ENCODE results near the gene SLC26A8.

DNA sequence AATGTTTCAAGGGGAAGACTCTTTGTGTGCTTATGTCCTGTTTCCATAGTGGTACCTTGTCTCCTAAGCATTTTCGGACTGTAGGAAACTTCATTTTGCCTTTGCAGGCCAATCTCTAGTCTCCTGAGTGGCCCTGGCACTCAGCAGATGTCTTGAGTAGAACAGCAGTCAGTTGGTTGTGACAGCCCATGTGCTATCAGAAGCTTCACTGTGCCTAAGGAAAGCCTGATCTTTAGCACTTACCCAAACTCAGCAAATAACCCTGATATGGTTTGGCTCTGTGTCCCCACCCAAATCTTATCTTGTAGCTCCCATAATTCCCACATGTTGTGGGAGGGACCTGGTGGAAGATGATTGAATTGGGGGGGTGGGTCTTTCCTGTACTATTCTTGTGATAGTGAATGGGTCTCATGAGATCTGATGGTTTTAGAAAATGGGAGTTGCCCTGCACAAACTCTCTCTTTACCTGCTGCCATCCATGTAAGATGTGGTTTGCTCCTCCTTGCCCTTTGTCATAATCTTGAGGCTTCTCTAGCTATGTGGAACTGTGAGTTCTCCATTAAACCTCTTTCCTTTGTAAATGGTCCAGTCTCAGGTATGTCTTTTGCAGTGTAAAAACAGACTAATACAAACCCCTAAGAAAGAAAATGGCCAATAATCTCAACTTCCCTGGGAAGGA lies 87.6 kb downstream of the SLC26A8 start:
- TF ChIP-seq, protein P1, sequence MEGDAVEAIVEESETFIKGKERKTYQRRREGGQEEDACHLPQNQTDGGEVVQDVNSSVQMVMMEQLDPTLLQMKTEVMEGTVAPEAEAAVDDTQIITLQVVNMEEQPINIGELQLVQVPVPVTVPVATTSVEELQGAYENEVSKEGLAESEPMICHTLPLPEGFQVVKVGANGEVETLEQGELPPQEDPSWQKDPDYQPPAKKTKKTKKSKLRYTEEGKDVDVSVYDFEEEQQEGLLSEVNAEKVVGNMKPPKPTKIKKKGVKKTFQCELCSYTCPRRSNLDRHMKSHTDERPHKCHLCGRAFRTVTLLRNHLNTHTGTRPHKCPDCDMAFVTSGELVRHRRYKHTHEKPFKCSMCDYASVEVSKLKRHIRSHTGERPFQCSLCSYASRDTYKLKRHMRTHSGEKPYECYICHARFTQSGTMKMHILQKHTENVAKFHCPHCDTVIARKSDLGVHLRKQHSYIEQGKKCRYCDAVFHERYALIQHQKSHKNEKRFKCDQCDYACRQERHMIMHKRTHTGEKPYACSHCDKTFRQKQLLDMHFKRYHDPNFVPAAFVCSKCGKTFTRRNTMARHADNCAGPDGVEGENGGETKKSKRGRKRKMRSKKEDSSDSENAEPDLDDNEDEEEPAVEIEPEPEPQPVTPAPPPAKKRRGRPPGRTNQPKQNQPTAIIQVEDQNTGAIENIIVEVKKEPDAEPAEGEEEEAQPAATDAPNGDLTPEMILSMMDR (IDR thresholded peaks at IDR 0.05): no peak
- TF ChIP-seq POLR2A (IDR thresholded peaks at IDR 0.05): no peak
